H1 (cell line): ENCODE results near the gene C1QTNF1. TPM values are rescaled to one million over a fixed set of nuclear protein-coding genes. Genes with fewer than 3 reads are reported as not detected.

Experiments
- CTCF ChIA-PET: fragments of 300-600 bp; sonication (Branson Sonifier 250); formaldehyde crosslinking; loops from one replicate; lab custom pipeline; 2021; ENCODE audit not compliant: partially characterized antibody; lab: Charles Lee
- POLR2A ChIA-PET: fragments of 300-600 bp; sonication (Branson Sonifier 250); formaldehyde crosslinking; loops from one replicate; lab custom pipeline; 2021; ENCODE audit warnings: inconsistent platforms; ENCODE audit not compliant: partially characterized antibody; lab: Charles Lee
- DNase-seq, 2 experiments: peaks; one replicate each; pipeline versions ENCODE4 v3.0.0 to v3.0.0-alpha.2; 2010 to 2022; ENCODE audit warnings: low spot score in 2 of 2, low read depth in 1 of 2, mixed read lengths in 1 of 2
- FAIRE-seq: peaks from 2 replicates; lab custom pipeline; 2011; peaks lifted over from hg19 to GRCh38; lab: Jason Lieb, UNC
- H2AFZ ChIP-seq: 2 replicates; pipeline ENCODE4 v1.8.1; 2012; ENCODE audit warnings: low read length, inconsistent platforms
- H2AK5ac ChIP-seq: 2 replicates; pipeline ENCODE4 v1.6.1; 2013; ENCODE audit warnings: low read depth, low read length
- H2BK120ac ChIP-seq: replicated peaks from 2 replicates; pipeline ENCODE3; 2013; ENCODE audit warnings: low read depth, low read length, inconsistent platforms
- H2BK12ac ChIP-seq: 2 replicates; pipeline ENCODE4 v1.6.1; 2013; ENCODE audit warnings: low read depth, low read length
- H2BK15ac ChIP-seq: 2 replicates; pipeline ENCODE4 v1.6.1; 2013; ENCODE audit warnings: low read length
- H2BK20ac ChIP-seq: 2 replicates; pipeline ENCODE4 v1.6.1; 2013; ENCODE audit warnings: low read length
- H2BK5ac ChIP-seq: 2 replicates; pipeline ENCODE4 v1.6.1; 2013; ENCODE audit warnings: low read depth, low read length
- H3K14ac ChIP-seq: 2 replicates; pipeline ENCODE4 v1.6.1; 2013; ENCODE audit warnings: inconsistent platforms; ENCODE audit not compliant: insufficient read length
- H3K18ac ChIP-seq: 2 replicates; pipeline ENCODE4 v1.6.1; 2013; ENCODE audit warnings: low read length; ENCODE audit errors: extremely low read depth
- H3K23ac ChIP-seq: 2 replicates; pipeline ENCODE4 v1.6.1; 2013; ENCODE audit warnings: inconsistent platforms; ENCODE audit not compliant: insufficient read length
- H3K23me2 ChIP-seq: 2 replicates; pipeline ENCODE4 v1.6.1; 2013; ENCODE audit warnings: low read depth, low read length
- H3K27ac ChIP-seq: 2 replicates; pipeline ENCODE4 v1.6.1; 2011; ENCODE audit warnings: low read depth, low read length, inconsistent platforms
- H3K27me3 ChIP-seq, 4 experiments: replicated peaks in 1 of 4; 1 replicate in 1 of 4; 2 replicates in 3 of 4; pipeline versions ENCODE4 v1.6.1 to v1.8.1; 2011 to 2013; ENCODE audit warnings: low read length in 3 of 4, mild to moderate bottlenecking in 3 of 4, inconsistent platforms in 2 of 4, mixed read lengths in 2 of 4, moderate library complexity in 1 of 4; ENCODE audit not compliant: control insufficient read depth in 3 of 4, insufficient read depth in 3 of 4; ENCODE audit errors: extremely low read depth in 1 of 4
- H3K36me3 ChIP-seq, 4 experiments: 2 replicates each; pipeline versions ENCODE4 v1.6.1 to v1.8.1; 2011 to 2013; ENCODE audit warnings: mild to moderate bottlenecking in 4 of 4, low read length in 3 of 4, moderate library complexity in 2 of 4, control low read depth in 1 of 4, inconsistent platforms in 1 of 4; ENCODE audit not compliant: insufficient read depth in 4 of 4, control insufficient read depth in 2 of 4
- H3K4ac ChIP-seq: replicated peaks from 2 replicates; pipeline ENCODE3; 2013; ENCODE audit warnings: low read length, low read depth, mixed read lengths, inconsistent platforms; ENCODE audit not compliant: insufficient read length
- H3K4me1 ChIP-seq, 4 experiments: replicated peaks in 1 of 4; 1 replicate in 1 of 4; 2 replicates in 3 of 4; pipeline versions ENCODE4 v1.6.1 to v1.8.1; 2011 to 2013; ENCODE audit warnings: low read length in 3 of 4, inconsistent platforms in 2 of 4, mixed read lengths in 1 of 4; ENCODE audit not compliant: insufficient read depth in 4 of 4, control insufficient read depth in 3 of 4
- H3K4me2 ChIP-seq, 2 experiments: 2 replicates each; pipeline versions ENCODE4 v1.6.1 to v1.8.1; 2011 to 2013; ENCODE audit warnings: low read depth in 2 of 2, low read length in 2 of 2, control low read depth in 1 of 2, inconsistent platforms in 1 of 2, mild to moderate bottlenecking in 1 of 2; ENCODE audit not compliant: insufficient read depth in 1 of 2
- H3K4me3 ChIP-seq, 4 experiments: fragments of 200-600, 300-600 bp in 1 of 4; sonication (generic), shearing (Covaris generic), sonication (Bioruptor Twin) in 1 of 4; 2 replicates each; pipeline versions ENCODE4 v1.5.1 to v1.8.1; 2011 to 2016; ENCODE audit warnings: low read length in 4 of 4, low read depth in 3 of 4, control low read depth in 2 of 4, inconsistent platforms in 2 of 4, mild to moderate bottlenecking in 2 of 4, mixed read lengths in 1 of 4, moderate library complexity in 1 of 4; ENCODE audit not compliant: insufficient read depth in 2 of 4; ENCODE audit errors: extremely low read depth in 1 of 4
- H3K56ac ChIP-seq: replicated peaks from 2 replicates; pipeline ENCODE3; 2013; ENCODE audit warnings: low read depth, mild to moderate bottlenecking, mixed read lengths, low read length, inconsistent platforms; ENCODE audit not compliant: insufficient read length
- H3K79me1 ChIP-seq: 2 replicates; pipeline ENCODE4 v1.6.1; 2013; ENCODE audit warnings: low read depth, low read length, control low read depth
- H3K79me2 ChIP-seq, 2 experiments: 2 replicates each; pipeline versions ENCODE4 v1.6.1 to v1.8.1; 2012 to 2013; ENCODE audit warnings: low read length in 2 of 2, mild to moderate bottlenecking in 2 of 2, inconsistent platforms in 1 of 2; ENCODE audit not compliant: insufficient read depth in 2 of 2, control insufficient read depth in 1 of 2
- H3K9ac ChIP-seq, 4 experiments: replicated peaks in 1 of 4; 1 replicate in 1 of 4; 2 replicates in 3 of 4; pipeline versions ENCODE4 v1.6.1 to v1.8.1; 2011 to 2013; ENCODE audit warnings: low read depth in 3 of 4, low read length in 3 of 4, control low read depth in 2 of 4, mild to moderate bottlenecking in 2 of 4, moderate library complexity in 2 of 4, inconsistent platforms in 1 of 4; ENCODE audit errors: extremely low read depth in 1 of 4
- H3K9me3 ChIP-seq, 2 experiments: 2 replicates each; pipeline versions ENCODE4 v1.6.1 to v1.8.1; 2012 to 2013; ENCODE audit warnings: mild to moderate bottlenecking in 2 of 2, moderate library complexity in 2 of 2, control low read depth in 1 of 2, inconsistent platforms in 1 of 2, low read depth in 1 of 2, low read length in 1 of 2, mixed read lengths in 1 of 2; ENCODE audit not compliant: insufficient read depth in 2 of 2
- H4K20me1 ChIP-seq, 2 experiments: replicated peaks in 1 of 2; 2 replicates each; pipeline versions ENCODE3 to v1.8.1; 2011 to 2013; ENCODE audit warnings: inconsistent platforms in 2 of 2, low read length in 2 of 2, mild to moderate bottlenecking in 1 of 2; ENCODE audit not compliant: insufficient read depth in 2 of 2, control insufficient read depth in 1 of 2
- H4K5ac ChIP-seq: 2 replicates; pipeline ENCODE4 v1.6.1; 2013; ENCODE audit warnings: low read length, low read depth, mixed read lengths, inconsistent platforms; ENCODE audit not compliant: insufficient read length
- H4K8ac ChIP-seq: 2 replicates; pipeline ENCODE4 v1.8.0; 2013; ENCODE audit warnings: mild to moderate bottlenecking, moderate library complexity, low read length, inconsistent platforms; ENCODE audit not compliant: insufficient read depth; ENCODE audit errors: extremely low read depth
- H4K91ac ChIP-seq: replicated peaks from 2 replicates; pipeline ENCODE3; 2013; ENCODE audit warnings: low read length, mixed read lengths, inconsistent platforms; ENCODE audit not compliant: insufficient read length
- JUN ChIP-seq: IDR thresholded peaks from 2 replicates; pipeline ENCODE4 v1.6.1; 2011; ENCODE audit warnings: low read depth, mild to moderate bottlenecking, improper control_type of control experiment, low read length
- SRF ChIP-seq: IDR thresholded peaks from 2 replicates; pipeline ENCODE4 v1.6.1; 2011; ENCODE audit warnings: mild to moderate bottlenecking, low read depth, low read length, moderate library complexity
- TEAD4 ChIP-seq: IDR thresholded peaks from 2 replicates; pipeline ENCODE4 v1.6.1; 2012; ENCODE audit warnings: low read depth, low read length, inconsistent platforms, mixed read lengths
- WGBS, 2 experiments: shearing (Covaris generic) in 1 of 2; methylation state at CpG; one replicate each; pipeline versions ENCODE4 v1.1.6 to v1.1.7; 2013 to 2015; ENCODE audit warnings: low lambda C conversion rate in 2 of 2, mixed read lengths in 2 of 2, inconsistent platforms in 1 of 2, low coverage in 1 of 2, missing lambda C conversion rate in 1 of 2; ENCODE audit not compliant: insufficient replicate concordance in 2 of 2, insufficient coverage in 1 of 2, insufficient read length in 1 of 2; ENCODE audit errors: extremely low coverage in 1 of 2, missing lambda C conversion rate in 1 of 2; 5-methylcytosine and 5-hydroxymethylcytosine counted together
- polyA plus RNA-seq, 7 experiments: library from polyadenylated mRNA; depleted of rRNA in 3 of 7; stranded (reverse) in 5 of 7; unstranded in 2 of 7; fragments of >200 nt in 5 of 7; fragments of 200-250 nt in 2 of 7; gene quantifications; 1 replicate in 5 of 7; 2 replicates in 1 of 7; 4 replicates in 1 of 7; pipeline versions ENCODE4 v1.2.1 to v1.2.3, GENCODE V29; 2011 to 2013; ENCODE audit warnings: missing spikeins in 2 of 7, mixed read lengths in 2 of 7
- total RNA-seq: library from RNA; stranded (reverse); fragmentation: NEBNext Ultra II Directional; extraction: Animal tissue kit (Norgen Biotek cat#: 25700); gene quantifications from 2 replicates; pipeline ENCODE4 v1.2.1, GENCODE V29; 2021
- TF ChIP-seq, protein P1 (sequence below): IDR thresholded peaks from 2 replicates; pipeline ENCODE4 v1.6.1; 2012; ENCODE audit warnings: low read length, inconsistent platforms

Gene C1QTNF1
- total and polyA plus RNA-seq, 2 of the 8 experiments (the other 6 are each of a cell fraction or from before 2014, with no cell fraction given), result 1.5 to 2.5 TPM

DNA sequence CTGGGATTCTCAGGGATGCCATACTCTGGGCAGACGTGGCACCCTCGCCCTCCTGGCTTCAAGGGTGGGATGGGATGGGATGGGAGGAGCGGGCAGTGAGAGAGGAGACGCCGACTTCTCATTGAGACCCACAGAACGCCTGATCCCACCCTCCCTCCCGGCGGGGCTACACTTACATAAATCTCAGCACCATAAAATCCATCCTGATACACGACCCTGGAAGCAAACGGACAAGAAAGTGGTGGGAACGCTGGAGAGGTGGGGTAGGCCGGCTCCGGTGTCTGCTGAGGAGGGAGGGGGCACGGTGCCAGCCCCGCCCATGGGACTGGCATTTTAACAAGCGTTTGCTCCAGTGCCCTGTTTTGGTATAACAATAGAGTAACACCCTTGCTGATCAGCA is 72.5 kb downstream of the C1QTNF1 start:
- no peak overlapping the region for H3K4ac ChIP-seq
- no peak for FAIRE-seq
- H2AK5ac ChIP-seq, result no peak overlapping the region
- peaks cover 0 to 16% (median 5%) of the 10 kb centered on the region in 4 experiments; a peak in 5 of 7 replicates for H3K4me1 ChIP-seq
- DNase-seq, result no peak
- H3K56ac ChIP-seq, result no peak overlapping the region
- no peak overlapping the region for H4K8ac ChIP-seq
- 71% methylated on average over 5 of the region's 16 CpGs; no CpG with 5 or more reads in 1 of the 2 experiments for WGBS, 2 experiments
- no peaks in the 10 kb centered on the region for H3K79me2 ChIP-seq
- no peak overlapping the region for H4K91ac ChIP-seq
- H2BK5ac ChIP-seq, result no peak overlapping the region
- no peak overlapping the region for H3K18ac ChIP-seq
- no peaks in the 10 kb centered on the region for H4K20me1 ChIP-seq
- CTCF ChIA-PET, result interaction anchor here (1.0 to 4.7 kb wide), 4 partner anchors 9 to 308 kb away, joined by 4 to 16 read pairs (median 6); no protein-coding TSS in a partner anchor
- H3K23ac ChIP-seq, result no peak overlapping the region
- no peak overlapping the region for H4K5ac ChIP-seq
- H3K14ac ChIP-seq, result no peak overlapping the region
- no peaks in the 10 kb centered on the region; a peak in 2 of 8 replicates for H3K36me3 ChIP-seq
- H3K79me1 ChIP-seq, result no peaks in the 10 kb centered on the region
- H2BK120ac ChIP-seq, result no peak overlapping the region
- POLR2A ChIA-PET, result interaction anchor here (1.1 kb wide), 1 partner anchor 12 kb away, joined by 4 read pairs; no protein-coding TSS in a partner anchor
- no peak overlapping the region for H2BK15ac ChIP-seq
- no peak overlapping the region for H2BK12ac ChIP-seq
- H3K23me2 ChIP-seq, result no peaks in the 10 kb centered on the region
- peak overlapping the region in 1 of 4 experiments; percentile 68; a peak in 2 of 8 replicates for H3K4me3 ChIP-seq
- no peak overlapping the region for H3K9ac ChIP-seq
- H2BK20ac ChIP-seq, result no peak overlapping the region
- no peaks in the 10 kb centered on the region for H3K9me3 ChIP-seq
- H3K27me3 ChIP-seq, result no peaks in the 10 kb centered on the region
- H3K4me2 ChIP-seq, result peak overlapping the region; percentile 63 to 69; a peak in 2 of 4 replicates
- H3K27ac ChIP-seq, result no peak overlapping the region
- no peak overlapping the region for H2AFZ ChIP-seq
- TF ChIP-seq JUN (no peak), TEAD4 (no peak), SRF (no peak)
- TF ChIP-seq, protein P1, sequence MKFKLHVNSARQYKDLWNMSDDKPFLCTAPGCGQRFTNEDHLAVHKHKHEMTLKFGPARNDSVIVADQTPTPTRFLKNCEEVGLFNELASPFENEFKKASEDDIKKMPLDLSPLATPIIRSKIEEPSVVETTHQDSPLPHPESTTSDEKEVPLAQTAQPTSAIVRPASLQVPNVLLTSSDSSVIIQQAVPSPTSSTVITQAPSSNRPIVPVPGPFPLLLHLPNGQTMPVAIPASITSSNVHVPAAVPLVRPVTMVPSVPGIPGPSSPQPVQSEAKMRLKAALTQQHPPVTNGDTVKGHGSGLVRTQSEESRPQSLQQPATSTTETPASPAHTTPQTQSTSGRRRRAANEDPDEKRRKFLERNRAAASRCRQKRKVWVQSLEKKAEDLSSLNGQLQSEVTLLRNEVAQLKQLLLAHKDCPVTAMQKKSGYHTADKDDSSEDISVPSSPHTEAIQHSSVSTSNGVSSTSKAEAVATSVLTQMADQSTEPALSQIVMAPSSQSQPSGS, result no peak
